Raji (cell line): ENCODE measurements around the gene POLR2L.

Experiments used
- POLR2A ChIP-seq: IDR thresholded peaks from 2 replicates; pipeline ENCODE4 v1.6.1; 2011; ENCODE audit warnings: low read depth, low read length, control low read depth; ENCODE audit not compliant: insufficient read depth

The POLR2L gene

GRCh38 chr11:849951-850774 is 7.8 kb upstream of the POLR2L start:
- TF ChIP-seq POLR2A, result no peak

GRCh38 chr11:849104-849824 is 6.9 kb upstream of the POLR2L start:
- no peak for TF ChIP-seq POLR2A

GRCh38 chr11:848380-848931 is 6.1 kb upstream of the POLR2L start:
- TF ChIP-seq POLR2A, result no peak

GRCh38 chr11:847876-848275 is 5.5 kb upstream of the POLR2L start:
- no peak for TF ChIP-seq POLR2A

- no peak for TF ChIP-seq POLR2A
These were observed 4.3 kb upstream of the POLR2L start for GRCh38 chr11:846496-847098.

GRCh38 chr11:845872-846495 is 3.7 kb upstream of the POLR2L start:
- TF ChIP-seq POLR2A, result no peak

GRCh38 chr11:844693-845644 is 2.6 kb upstream of the POLR2L start:
- TF ChIP-seq POLR2A, result no peak

- TF ChIP-seq POLR2A, result no peak
These were observed 1.7 kb upstream of the POLR2L start for GRCh38 chr11:843818-844692.

- TF ChIP-seq POLR2A, result no peak
These were observed 881 bp upstream of the POLR2L start for GRCh38 chr11:843086-843734.

- no peak for TF ChIP-seq POLR2A
These were observed 354 bp downstream of the POLR2L start for GRCh38 chr11:841981-842369.

- TF ChIP-seq POLR2A, result no peak
These were observed 2.3 kb downstream of the POLR2L start for GRCh38 chr11:839875-840617.

- 0 out of 2 replicates have a peak, but pooled peaks have one; percentile 17 for TF ChIP-seq POLR2A
These were observed 3.1 kb downstream of the POLR2L start for GRCh38 chr11:839280-839623.
